Head of caudate nucleus (tissue), 42 donors: ENCODE data around the gene NFIC.
A peak's percentile ranks its signal among the peaks of the same experiment; 100 is the strongest.

Experiments
- DNase-seq, 42 donors: peaks; one replicate each; pipeline versions ENCODE4 v3.0.0 to v3.0.0-alpha.2; 2020 to 2021; ENCODE audit warnings: mixed read lengths in 7 of 42
- intact Hi-C: fragments of 100-400 bp; cut with DNase I; formaldehyde crosslinking; loops from one replicate; pipeline ENCODE4 v1.15.0; 2022

NFIC gene

GRCh38 chr19:3453840-3454239, 87.5 kb downstream of the NFIC start:
- intact Hi-C loops: no loop called here
- DNase-seq: no peak

DNA sequence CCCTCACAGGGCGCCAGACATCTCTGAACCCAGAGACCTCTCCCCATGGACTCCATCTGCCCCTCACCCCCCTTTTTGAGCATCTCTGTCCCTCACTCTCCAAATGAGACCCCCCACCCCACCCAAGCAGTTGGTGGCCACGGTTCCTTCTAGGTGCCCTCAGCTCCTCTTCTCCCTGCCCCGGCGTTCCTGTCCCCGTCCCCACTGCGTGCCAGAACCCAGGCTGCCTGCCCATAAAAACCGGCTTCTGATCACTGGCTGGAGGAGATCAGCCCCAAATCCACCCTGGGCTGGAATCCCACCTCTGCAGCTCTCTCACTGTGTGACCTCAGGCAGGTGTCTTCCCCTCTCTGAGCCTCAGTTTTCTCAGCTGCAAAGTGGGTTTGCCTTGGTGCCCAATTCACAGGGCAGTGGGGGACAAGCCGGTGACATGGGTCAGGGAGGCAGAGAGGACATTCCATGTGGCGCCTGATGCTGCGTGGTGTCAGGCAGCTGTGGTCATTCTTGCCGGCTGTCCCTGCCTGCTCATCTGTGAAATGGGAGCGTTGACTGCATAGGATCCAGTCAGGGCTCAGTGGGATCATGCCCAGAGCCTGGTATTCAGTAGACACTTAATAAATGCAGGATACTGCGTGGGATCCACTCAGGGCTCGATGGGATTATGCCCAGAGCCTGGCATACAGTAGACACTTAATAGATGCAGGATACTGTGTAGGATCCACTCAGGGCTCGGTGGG, 88.4 kb downstream of the NFIC start:
- DNase-seq: no peak
- intact Hi-C loops: no loop called here

DNA sequence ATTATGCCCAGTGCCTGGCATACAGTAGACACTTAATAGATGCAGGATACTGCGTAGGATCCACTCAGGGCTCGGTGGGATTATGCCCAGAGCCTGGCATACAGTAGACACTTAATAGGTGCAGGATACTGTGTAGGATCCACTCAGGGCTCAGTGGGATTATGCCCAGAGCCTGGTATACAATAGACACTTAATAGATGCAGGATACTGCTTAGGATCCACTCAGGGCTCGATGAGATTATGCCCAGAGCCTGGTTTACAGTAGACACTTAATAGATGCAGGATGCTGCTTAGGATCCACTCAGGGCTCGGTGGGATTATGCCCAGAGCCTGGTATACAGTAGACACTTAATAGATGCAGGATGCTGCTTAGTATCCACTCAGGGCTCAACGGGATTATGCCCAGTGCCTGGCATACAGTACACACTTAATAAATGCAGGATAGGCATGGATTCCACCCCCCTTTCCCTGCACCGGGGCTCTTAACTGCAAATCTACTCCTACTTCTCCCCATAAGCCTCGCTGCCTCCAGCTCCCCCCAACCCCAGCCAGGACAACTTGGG, 89.1 kb downstream of the NFIC start:
- intact Hi-C loops: no loop called here
- DNase-seq: no peak

DNA sequence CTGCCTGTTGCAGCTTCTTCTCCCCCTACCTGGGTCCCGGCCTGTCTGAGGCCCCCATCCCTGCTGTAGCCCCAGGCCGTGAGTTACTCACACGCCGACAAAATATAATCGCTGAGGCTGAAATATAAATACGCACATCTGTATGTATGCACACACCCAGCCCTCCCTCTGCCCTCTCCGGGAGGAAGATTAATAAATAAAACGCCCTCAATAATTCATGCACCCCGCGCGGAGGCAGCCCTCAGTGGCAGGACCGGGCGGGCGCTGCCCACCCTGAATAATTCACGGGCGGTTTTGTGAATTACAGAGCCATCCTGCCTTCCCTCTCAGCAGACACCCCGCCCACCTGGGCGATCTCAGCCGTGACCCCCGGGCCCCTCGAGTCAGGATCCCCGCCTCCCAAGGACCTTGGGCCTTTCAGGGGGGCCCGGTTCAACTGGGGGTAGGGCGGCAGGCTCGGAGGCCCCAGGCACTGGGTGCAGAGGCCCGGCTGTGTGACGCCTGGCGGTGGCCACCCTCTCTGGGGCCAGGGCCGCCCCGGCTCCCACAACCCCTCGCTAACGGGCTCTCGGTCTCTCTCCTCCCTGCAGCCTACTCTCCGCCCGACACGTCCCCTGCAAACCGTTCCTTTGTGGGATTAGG, 89.7 kb downstream of the NFIC start:
- intact Hi-C loops: no loop called here
- no peak for DNase-seq

DNA sequence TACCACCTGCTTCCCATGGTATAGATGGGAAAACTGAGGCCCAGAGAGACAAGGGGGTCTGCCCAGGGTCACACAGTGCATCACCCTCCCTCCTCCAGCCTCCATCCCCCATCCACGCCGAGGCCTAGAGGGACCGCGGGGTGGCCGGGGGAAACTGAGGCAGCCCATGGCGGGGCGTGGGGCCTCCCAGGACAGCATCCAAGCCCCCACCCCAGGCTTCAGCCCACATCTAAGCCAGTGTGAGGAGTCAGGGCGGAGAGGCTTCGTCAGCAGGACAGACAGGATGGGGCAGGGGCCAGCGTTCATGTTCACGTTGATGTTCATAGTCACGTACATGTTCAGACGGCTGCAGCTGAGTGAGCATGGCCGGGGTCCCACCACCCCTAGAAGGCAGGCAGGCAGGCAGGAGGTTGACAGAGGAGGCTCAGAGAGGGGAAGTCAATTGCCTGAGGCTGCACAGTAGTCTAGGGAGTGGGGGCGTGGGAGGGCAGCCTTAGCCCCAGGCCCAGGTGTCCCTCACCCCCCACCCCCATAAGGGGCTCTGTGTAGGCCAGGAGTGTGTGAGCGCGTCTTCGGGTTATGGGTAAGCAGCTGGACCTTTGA, 90.6 kb downstream of the NFIC start:
- no peak for DNase-seq
- intact Hi-C loops: no loop called here

GRCh38 chr19:3457528-3458228, 91.3 kb downstream of the NFIC start:
- intact Hi-C loops: no loop called here
- DNase-seq: no peak

- peak in 1 of 42 donors; percentile 22 for DNase-seq
- intact Hi-C loops: no loop called here
Measured at GRCh38 chr19:3458229-3459088, 92.1 kb downstream of the NFIC start.

GRCh38 chr19:3459089-3459881, 92.9 kb downstream of the NFIC start:
- intact Hi-C loops: no loop called here

GRCh38 chr19:3459965-3460582, 93.7 kb downstream of the NFIC start:
- DNase-seq: no peak

More at GRCh38 chr19:3459089-3459881, 92.9 kb downstream of the NFIC start:
- peak; percentile 34 to 83 (median 65) for DNase-seq

GRCh38 chr19:3462991-3463713, 96.8 kb downstream of the NFIC start:
- intact Hi-C loops: loop anchor here (10.0 kb wide), 1 partner anchor 258 kb away; no protein-coding TSS in a partner anchor
- DNase-seq: no peak

More at GRCh38 chr19:3459965-3460582, 93.7 kb downstream of the NFIC start:
- intact Hi-C loops: loop anchor here (10.0 kb wide), 1 partner anchor 255 kb away; no protein-coding TSS in a partner anchor

DNA sequence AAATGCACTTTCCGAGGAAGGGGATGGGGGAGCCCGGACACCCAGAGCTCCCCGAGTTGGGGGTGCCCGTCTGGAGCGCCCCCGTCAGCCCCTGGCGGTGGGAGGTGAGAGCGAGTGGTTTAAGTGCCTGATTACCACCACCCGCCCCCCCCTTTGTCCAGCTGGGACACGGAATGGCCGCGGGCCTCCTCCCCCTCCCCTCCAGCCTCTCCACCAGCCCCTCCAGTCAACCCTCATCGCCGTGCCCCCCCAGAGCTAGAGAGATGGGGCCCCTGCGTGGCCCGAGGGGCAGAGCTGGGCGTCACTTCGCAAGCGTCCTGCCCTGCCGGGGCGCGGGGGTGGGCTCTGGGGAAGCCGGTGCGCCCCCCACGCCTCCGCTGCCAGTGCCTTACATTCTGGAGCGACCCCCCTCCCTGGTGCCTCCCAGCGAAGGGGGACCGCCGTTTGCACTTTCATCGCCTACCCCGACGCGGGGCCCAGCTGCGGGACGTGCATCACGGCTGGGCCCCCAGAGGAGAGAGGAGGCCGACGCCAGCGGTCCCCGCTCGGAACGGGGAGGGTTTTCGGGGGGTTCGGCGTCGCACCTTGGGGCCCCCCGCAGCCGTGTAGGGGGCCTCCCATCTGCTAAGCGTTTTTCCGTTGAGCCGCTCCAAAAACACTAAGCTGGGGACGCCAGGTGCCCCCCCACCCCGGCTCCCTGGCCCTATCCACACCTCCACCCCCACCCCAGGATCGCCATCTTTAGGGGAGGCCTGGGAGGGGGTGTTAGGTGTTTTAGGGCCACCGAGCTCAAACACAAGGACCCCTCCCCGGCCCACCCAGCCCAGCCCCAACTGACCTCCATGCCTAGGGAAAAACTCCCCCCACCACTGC, 97.6 kb downstream of the NFIC start:
- intact Hi-C loops: loop anchor here (10.0 kb wide), 1 partner anchor 259 kb away; no protein-coding TSS in a partner anchor
- DNase-seq: no peak

- DNase-seq: no peak
- intact Hi-C loops: loop anchor here (10.0 kb wide), 1 partner anchor 260 kb away; no protein-coding TSS in a partner anchor
Measured at GRCh38 chr19:3464587-3465235, 98.3 kb downstream of the NFIC start.

- intact Hi-C loops: loop anchor here (10.0 kb wide), 1 partner anchor 261 kb away; no protein-coding TSS in a partner anchor
- DNase-seq: no peak
Measured at GRCh38 chr19:3465552-3465951, 99.2 kb downstream of the NFIC start.

DNA sequence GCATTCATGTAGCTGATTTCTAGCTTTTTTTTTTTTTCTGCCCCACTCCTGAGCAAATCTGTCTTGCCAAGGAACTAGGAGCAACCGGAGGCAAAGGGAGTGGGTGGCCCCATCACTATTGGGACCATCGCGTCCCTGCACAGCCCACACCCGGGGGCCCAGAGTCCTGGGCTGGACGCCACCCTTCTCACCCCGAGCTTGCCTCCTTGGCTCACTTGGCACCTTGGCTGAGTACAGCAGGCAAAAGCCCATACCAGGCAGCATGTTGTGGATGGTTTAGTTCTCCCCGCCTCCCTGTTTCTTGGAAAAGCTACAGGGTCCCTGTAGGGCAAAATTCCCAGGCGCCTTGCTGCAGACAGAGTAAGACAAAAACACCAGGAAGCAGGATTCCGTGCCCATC, 100.3 kb downstream of the NFIC start:
- intact Hi-C loops: loop anchor here (10.0 kb wide), 1 partner anchor 262 kb away; no protein-coding TSS in a partner anchor
- DNase-seq: peak in 17 of 42 donors; percentile 14 to 74 (median 41)
